Measurements from ENCODE around the gene RTL1.

- TF ChIP-seq CTCF (conservative IDR thresholded peaks at IDR 0.05) (no peak), ZFX (IDR thresholded peaks at IDR 0.05) (no peak)
Measured at GRCh38 chr14:100888789-100889315, 14.7 kb downstream of the RTL1 start.

Measured in C4-2B (cell line).